ENCODE results near the gene NUP50.
A peak's percentile ranks its signal among the peaks of the same experiment; 100 is the strongest.
"Not testable (repeated sequence)": the region's sequence is repeated elsewhere in the genome, so short reads cannot be mapped to it uniquely, and the experiment has no call there.

The NUP50 gene

DNA sequence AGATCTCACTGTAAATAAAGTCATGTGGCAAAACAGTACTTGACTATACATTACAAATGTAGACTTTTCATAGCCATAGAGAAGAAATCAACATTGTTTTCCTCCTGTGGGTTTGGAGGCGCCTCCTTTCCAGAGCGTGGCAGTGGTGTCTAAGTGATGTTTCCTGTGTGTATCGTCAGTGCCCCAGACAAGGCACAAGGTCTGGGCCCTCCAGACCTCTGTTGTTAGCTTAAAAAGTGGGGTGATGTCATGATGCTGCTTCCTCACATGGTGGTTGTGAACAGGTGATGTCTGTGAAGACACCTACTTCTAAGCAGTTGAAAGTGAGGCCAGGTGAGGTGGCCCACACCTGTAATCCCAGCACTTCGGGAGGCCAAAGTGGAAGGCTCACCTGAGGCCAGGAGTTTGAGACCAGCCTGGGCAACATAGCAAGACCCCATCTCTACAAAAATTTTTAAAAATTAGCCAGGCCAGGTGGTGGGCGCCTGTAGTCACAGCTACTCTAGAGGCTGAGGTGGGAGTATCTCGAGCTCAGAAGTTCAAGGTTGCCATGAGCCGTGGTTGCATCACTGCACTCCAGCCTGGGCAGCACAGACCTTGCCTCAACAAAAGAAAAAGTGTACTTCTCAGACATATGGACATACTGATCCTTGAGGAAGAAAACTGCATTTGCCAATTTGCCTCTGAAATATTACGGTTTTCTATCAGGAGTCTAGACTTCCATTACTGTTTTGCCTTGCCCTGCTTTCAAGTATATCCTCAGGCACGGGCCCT, 15.7 kb downstream of the NUP50 start:
- Mint-ChIP-seq H3K27ac (peak overlapping the region; percentile 61), H3K4me3 (no peak overlapping the region), H3K4me1 (peaks cover 35% of the 10 kb centered on the region), H3K36me3 (peaks cover 100% of the 10 kb centered on the region), H3K9me3 (no peaks in the 10 kb centered on the region)
- DNase-seq (ENCODE audit: low spot score in 2 of 2) (no peak), ATAC-seq (peak; percentile 55)

DNA sequence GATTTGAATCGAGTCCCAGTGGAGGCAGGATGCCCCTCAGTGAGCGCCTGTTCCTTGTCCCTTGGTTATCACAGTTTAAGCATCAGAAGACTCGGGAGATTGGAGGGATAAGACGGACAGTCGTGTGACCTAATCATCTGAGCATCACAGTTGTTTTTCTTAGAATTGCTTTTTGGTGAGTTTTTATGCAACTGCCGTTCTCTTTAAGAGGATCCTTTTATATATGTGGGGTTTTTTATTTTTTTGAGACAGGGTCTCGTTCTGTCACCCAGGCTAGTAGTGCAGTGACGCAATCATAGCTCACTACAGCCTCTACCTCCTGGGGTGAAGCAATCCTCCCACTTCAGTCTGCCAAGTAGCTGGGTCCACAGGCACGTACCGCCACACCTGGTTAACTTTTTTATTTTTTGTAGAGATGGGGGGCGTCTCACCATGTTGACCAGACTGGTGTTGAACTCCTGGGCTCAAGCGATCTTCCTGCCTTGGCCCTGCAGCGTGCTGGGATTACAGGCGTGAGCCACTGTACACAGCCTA, 16.5 kb downstream of the NUP50 start:
- H3K27ac Mint-ChIP-seq: peak overlapping the region; percentile 61
- no peaks in the 10 kb centered on the region for H3K9me3 Mint-ChIP-seq
- ATAC-seq: no peak
- peaks cover 100% of the 10 kb centered on the region for H3K36me3 Mint-ChIP-seq
- H3K4me1 Mint-ChIP-seq: peaks cover 37% of the 10 kb centered on the region
- H3K4me3 Mint-ChIP-seq: no peak overlapping the region
- DNase-seq (ENCODE audit: low spot score in 2 of 2): no peak

DNA sequence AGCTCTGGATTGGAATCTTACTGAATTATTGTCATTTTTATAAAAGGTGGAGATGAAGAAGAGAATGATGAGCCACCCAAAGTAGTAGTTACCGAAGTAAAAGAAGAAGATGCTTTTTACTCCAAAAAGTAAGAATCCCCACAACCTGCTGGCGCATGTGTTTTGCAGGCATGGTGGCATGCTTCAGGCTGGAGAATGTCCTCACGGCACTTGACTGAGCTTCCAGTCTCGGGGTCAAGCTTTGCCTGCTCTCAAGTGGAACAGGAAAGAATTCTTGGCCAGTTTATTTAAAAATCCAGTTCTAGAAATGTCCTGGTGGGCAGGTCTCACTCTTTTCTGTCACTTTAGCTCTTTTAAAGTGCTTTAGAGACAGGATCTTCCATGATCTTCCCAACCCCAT, 17.5 kb downstream of the NUP50 start:
- Mint-ChIP-seq H3K36me3 (peaks cover 100% of the 10 kb centered on the region), H3K9me3 (no peaks in the 10 kb centered on the region), H3K4me3 (no peak overlapping the region), H3K27ac (no peak overlapping the region), H3K4me1 (peaks cover 40% of the 10 kb centered on the region)
- ATAC-seq (no peak), DNase-seq (ENCODE audit: low spot score in 2 of 2) (no peak)

DNA sequence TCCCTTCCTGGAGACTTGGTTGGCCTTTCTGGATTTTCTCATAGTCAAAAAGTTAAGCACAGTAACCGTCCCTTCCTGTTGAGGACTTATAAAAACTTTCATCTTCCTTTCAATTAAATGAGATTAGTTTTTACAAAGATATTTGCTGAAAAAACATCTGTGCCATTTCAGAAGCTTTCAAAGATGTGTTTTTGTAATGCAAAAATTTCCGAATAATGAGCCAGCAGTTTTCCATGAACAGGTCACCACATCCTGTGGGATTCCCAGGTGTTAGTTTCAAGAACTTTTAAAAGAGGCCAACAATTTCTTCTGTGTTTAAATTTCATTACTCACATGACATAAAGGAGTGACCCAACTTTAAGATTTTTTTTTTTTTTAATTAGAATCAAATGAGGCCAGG, 18.0 kb downstream of the NUP50 start:
- no peaks in the 10 kb centered on the region for H3K9me3 Mint-ChIP-seq
- H3K4me1 Mint-ChIP-seq: peaks cover 39% of the 10 kb centered on the region
- DNase-seq (ENCODE audit: low spot score in 2 of 2) (no peak), ATAC-seq (no peak)
- peaks cover 100% of the 10 kb centered on the region for H3K36me3 Mint-ChIP-seq
- no peak overlapping the region for H3K4me3 Mint-ChIP-seq
- no peak overlapping the region for H3K27ac Mint-ChIP-seq

DNA sequence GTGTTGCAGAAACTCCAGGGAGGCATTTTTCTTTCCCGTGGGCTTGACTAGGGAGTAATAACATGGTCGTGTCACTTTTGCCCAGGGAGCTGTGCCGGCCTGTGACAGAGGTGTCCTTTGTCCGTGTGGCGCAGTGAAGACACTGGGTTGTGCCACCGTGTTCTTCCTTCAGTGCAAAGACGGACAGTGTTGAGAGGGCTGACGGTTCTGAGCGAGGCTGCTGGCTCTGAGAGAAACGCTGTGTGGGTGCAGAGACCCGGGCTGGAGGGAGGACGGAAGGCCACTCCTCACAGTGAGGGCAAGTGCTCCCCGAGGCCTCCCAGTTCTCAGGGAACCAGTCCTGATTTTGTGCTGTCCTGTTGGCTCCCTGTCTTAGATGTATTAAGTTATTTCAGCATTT, 20.2 kb downstream of the NUP50 start:
- no peak for DNase-seq (ENCODE audit: low spot score in 2 of 2)
- peaks cover 31% of the 10 kb centered on the region for H3K4me1 Mint-ChIP-seq
- no peak for ATAC-seq
- H3K4me3 Mint-ChIP-seq: no peak overlapping the region
- H3K36me3 Mint-ChIP-seq: peaks cover 100% of the 10 kb centered on the region
- H3K27ac Mint-ChIP-seq: no peak overlapping the region
- H3K9me3 Mint-ChIP-seq: no peaks in the 10 kb centered on the region

DNA sequence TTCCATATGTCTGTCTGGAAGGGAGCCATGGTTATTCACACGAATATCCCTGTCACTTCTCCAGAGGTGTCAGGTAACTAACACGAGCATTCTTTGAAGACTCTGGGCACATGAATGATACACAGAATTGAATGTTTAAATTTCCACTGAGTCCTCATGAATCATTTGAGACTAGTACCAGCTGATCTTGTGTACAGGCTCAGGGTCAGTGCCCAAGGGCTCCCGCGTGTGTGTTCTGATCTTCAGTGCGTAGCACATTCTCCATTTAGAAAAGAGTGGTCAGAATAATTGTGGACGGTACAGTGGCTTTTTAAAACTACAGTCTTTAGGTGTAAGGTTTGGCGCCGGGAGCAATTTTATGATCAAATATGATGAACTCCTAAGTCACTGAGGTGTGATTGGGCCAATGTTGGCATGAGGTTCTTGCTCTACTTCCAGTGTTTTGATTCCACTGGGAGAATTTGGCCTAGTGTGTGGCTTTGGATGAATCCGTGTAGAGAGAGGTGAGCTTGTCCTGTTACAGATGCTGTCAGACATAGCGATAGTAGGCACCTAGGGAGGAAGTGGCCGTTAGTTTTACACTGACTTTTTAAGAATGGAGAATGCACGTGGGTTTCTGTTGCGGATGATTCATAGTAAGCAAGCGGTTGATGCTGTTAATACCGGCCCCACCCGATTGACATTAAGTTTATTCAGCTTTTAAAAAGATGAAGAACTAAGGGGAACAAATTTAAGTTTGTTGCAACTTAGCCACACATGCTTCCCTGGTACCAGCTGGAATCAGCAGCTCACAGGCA, 22.2 kb downstream of the NUP50 start:
- Mint-ChIP-seq H3K36me3 (peaks cover 84% of the 10 kb centered on the region), H3K4me3 (no peak overlapping the region), H3K9me3 (no peaks in the 10 kb centered on the region), H3K4me1 (peaks cover 25% of the 10 kb centered on the region), H3K27ac (peak overlapping the region; percentile 60)
- DNase-seq (ENCODE audit: low spot score in 2 of 2) (no peak), ATAC-seq (peak; percentile 90)

DNA sequence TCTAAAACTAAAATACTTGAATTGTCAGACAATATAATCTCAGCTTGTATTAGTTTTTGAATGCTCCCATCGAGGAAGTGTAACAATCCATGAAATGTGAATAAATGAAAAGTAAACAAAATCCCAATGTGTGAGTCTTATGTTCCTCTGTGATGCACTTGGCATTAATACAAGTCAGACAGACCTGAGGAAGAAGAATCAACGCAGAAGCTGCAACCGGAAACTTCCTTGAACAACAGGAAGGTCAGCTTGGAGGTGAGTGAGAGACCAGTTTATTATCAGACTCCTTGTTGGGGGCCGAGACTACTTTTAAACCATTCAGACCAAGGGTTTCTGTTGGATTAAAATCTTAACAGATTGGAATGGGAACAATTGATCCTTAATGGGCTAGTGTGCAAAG, 24.2 kb downstream of the NUP50 start:
- H3K9me3 Mint-ChIP-seq: no peaks in the 10 kb centered on the region
- peak overlapping the region; percentile 26 for H3K27ac Mint-ChIP-seq
- no peak for DNase-seq (ENCODE audit: low spot score in 2 of 2)
- H3K4me3 Mint-ChIP-seq: no peak overlapping the region
- peaks cover 20% of the 10 kb centered on the region for H3K4me1 Mint-ChIP-seq
- peaks cover 65% of the 10 kb centered on the region for H3K36me3 Mint-ChIP-seq
- ATAC-seq: no peak

DNA sequence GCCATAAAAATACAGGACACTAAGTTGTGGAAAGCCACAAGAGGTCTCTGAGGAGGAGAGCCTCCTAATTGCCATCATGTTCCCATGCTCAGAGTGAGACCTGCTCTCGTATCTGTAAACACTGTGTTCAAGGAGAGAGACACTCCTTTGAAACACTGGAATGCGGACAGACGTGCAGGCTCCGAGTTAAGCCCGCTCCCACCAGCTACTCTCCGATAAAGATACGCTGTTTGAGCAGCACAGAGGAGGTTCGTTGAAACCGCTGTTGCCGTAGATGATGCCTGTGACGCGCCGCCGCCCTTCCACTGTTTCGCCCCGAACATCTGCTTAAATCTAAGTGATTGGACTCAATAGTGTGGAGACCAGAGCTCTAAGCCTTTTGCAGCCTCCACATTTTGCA, 25.1 kb downstream of the NUP50 start:
- no peak overlapping the region for H3K27ac Mint-ChIP-seq
- H3K4me3 Mint-ChIP-seq: no peak overlapping the region
- no peak for DNase-seq (ENCODE audit: low spot score in 2 of 2)
- H3K9me3 Mint-ChIP-seq: no peaks in the 10 kb centered on the region
- H3K36me3 Mint-ChIP-seq: peaks cover 56% of the 10 kb centered on the region
- H3K4me1 Mint-ChIP-seq: peaks cover 16% of the 10 kb centered on the region
- no peak for ATAC-seq

DNA sequence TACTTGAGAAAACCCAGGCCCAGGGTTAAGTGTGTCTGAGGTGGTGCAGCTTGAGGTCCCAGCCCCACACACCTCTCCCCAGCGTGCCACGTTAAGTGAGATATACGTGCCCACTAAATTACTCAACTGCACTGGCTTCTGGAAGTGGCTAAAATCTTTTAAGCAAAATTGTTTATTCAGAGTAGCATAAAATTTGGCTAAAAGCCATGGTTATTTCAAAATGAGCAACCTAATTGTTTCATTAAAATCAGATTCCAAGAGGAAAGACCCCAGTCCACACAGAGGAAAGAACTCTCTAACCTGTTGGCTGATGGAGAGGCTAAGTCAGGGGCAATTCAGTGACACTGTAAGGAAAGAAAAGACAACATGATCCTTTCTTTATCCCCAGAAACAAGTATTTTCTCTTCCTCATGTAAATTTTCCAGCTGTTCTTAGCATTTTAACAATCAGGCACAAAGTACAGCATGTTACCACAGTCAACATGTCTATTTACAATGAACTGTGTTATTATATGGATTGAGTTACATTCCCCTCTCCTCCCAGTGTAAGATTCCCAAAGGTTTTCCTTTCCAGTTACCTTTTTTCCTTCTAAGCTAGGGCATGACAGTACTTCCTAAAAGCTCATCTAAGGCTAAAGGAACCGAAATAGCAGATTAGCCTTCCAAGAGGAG, 26.6 kb downstream of the NUP50 start:
- Mint-ChIP-seq H3K9me3 (no peaks in the 10 kb centered on the region), H3K4me3 (no peak overlapping the region), H3K36me3 (peaks cover 40% of the 10 kb centered on the region), H3K27ac (no peak overlapping the region), H3K4me1 (peaks cover 11% of the 10 kb centered on the region)
- DNase-seq (ENCODE audit: low spot score in 2 of 2) (no peak), ATAC-seq (no peak)

DNA sequence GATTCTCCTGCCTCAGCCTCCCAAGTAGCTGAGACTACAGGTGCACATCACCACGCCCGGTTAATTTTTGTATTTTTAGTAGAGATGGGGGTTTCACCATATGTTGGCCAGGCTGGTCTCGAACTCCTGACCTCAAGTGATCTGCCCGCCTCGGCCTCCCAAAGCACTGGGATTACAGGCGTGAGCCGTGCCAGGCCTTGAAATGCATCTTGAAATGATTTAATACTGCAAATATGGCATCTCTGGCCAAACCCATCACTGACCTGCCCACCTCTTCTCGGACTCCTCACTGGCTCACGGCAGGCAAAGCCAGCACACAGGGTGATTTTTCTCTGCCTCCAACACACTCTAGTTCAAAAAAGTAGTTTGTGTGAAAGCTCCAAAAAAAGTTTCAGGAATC, 28.0 kb downstream of the NUP50 start:
- H3K4me3 Mint-ChIP-seq; H3K9me3 Mint-ChIP-seq; DNase-seq (ENCODE audit: low spot score in 2 of 2); H3K4me1 Mint-ChIP-seq; ATAC-seq: not testable (repeated sequence)
- peak overlapping the region; percentile 50 for H3K27ac Mint-ChIP-seq
- H3K36me3 Mint-ChIP-seq: peaks cover 36% of the 10 kb centered on the region

DNA sequence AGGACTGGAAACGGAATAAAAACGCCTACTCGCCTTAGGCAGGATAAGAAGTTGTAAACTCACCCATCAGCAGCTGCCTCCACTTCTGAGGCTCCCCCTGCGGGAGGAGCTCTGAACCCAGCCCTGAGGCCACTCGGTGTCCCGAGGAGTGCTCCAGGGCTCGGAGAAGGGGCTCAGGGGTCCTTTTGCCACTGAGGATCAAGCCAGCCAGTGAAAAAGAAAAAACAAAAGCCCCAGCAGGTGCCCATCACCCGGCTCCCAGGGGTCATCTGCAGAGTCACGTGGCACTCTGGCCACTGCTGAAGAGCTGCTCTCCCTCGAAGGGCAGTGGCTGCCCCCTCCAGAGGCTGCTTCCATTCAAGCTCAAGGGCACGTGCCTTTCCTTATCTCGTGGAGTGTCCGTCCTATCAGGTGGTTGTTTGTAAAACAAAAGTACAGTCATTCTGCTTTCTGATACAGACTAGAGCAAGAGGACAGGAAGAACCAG, 29.0 kb downstream of the NUP50 start:
- Mint-ChIP-seq H3K4me1 (no peaks in the 10 kb centered on the region), H3K27ac (peak overlapping the region; percentile 50), H3K9me3 (no peaks in the 10 kb centered on the region), H3K4me3 (no peak overlapping the region), H3K36me3 (peaks cover 26% of the 10 kb centered on the region)
- ATAC-seq (no peak), DNase-seq (ENCODE audit: low spot score in 2 of 2) (no peak)

DNA sequence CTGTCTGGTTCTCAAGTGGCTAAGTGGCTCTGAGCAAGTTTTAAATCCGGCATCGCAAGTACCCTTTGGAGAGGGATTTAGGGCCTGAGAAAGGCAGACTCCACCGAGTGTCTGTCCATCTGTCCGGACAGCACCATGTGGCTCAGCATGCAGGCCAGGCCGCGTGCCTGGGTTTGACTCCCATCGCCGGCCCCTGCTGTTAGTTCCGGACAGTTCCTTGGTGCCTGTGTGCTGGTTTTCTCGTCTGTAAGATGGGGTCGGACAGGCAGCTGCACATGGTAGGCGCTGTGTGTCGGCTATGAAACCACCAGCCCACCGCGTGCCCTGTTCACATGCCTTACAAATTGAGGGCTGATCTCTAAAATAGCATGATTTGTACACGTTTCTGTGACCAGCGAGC, 31.0 kb downstream of the NUP50 start:
- ATAC-seq: no peak
- Mint-ChIP-seq H3K27ac (no peak overlapping the region), H3K9me3 (no peaks in the 10 kb centered on the region), H3K36me3 (peaks cover 26% of the 10 kb centered on the region), H3K4me3 (no peak overlapping the region), H3K4me1 (no peaks in the 10 kb centered on the region)
- DNase-seq (ENCODE audit: low spot score in 2 of 2): no peak

DNA sequence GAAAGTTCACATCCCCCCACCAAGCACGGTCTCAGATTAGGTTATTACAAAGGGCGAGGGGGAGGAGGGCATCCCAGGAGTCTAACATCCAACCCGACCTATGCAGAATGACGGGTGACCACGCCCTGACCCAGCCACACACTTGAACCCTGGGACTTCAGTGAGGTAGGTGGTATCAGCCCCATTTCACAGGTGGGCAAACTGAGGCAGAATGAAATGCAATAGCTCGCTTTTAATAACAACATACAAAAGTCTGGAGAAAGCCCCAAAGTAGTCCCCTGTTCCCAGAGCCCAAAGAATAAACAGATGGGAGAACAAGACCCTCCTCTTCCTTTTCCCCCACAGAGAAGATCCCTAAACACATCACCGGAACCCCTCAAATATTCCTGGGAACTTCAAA, 31.9 kb downstream of the NUP50 start:
- ATAC-seq (no peak), DNase-seq (ENCODE audit: low spot score in 2 of 2) (no peak)
- no peak overlapping the region for H3K4me3 Mint-ChIP-seq
- H3K4me1 Mint-ChIP-seq: no peaks in the 10 kb centered on the region
- H3K27ac Mint-ChIP-seq: no peak overlapping the region
- H3K36me3 Mint-ChIP-seq: peaks cover 27% of the 10 kb centered on the region
- H3K9me3 Mint-ChIP-seq: no peaks in the 10 kb centered on the region

DNA sequence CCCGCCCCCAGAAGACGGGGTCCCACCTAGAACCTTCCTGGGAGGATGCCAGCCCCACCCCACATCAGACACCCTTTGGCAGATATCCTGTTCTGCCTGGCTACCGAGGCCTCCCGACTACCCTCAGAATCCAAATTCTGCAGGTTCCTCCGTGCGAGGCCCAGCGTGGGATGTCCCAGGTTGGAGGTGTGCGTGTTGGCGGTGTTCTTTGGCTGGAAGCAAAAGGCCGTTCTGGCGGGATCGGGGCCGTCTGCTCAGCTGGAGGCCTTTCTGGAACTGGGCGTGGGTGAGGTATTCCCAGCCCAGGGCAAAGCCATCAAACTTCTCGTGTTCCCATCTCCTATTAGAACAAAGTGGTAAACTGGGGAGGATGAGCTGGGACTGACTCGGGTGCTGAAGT, 32.6 kb downstream of the NUP50 start:
- no peak overlapping the region for H3K4me3 Mint-ChIP-seq
- no peak for DNase-seq (ENCODE audit: low spot score in 2 of 2)
- no peak for ATAC-seq
- H3K27ac Mint-ChIP-seq: no peak overlapping the region
- peaks cover 27% of the 10 kb centered on the region for H3K36me3 Mint-ChIP-seq
- no peaks in the 10 kb centered on the region for H3K4me1 Mint-ChIP-seq
- no peaks in the 10 kb centered on the region for H3K9me3 Mint-ChIP-seq

DNA sequence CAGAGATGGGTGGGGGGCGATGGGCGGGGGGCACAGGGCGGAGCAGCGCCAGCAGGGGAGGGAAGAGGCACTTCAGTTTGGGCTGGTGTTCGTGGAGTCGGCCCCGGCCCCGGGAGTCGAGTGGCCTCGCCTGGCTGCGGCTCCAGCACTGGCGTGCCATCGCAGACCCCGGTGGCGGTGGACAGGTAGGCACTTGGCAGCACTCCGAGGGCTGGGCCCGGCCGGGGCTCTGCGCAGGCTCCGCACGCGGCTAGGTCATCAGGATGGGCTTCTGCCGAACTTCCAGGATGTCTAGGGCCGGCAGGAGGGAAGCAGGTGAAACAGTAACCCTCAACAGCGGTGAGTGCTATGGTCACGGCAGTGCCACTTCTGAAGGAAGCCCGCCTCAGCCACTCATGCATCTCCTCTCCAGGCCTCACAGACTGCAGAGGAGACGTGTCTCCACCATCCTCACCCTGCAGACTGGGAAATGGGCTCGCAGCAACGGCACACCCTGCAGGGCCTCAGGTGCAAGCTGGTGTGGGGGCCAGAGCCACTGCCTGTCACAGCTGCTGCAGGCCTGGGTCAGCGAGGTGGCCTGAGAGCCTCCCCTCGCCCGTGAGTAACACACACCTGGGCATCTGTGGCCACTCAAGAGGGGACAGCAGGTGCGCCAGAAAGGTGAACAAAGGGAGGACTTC, 33.3 kb downstream of the NUP50 start:
- ATAC-seq (no peak), DNase-seq (ENCODE audit: low spot score in 2 of 2) (no peak)
- H3K9me3 Mint-ChIP-seq: no peaks in the 10 kb centered on the region
- H3K4me3 Mint-ChIP-seq: no peak overlapping the region
- no peaks in the 10 kb centered on the region for H3K4me1 Mint-ChIP-seq
- no peak overlapping the region for H3K27ac Mint-ChIP-seq
- H3K36me3 Mint-ChIP-seq: peaks cover 27% of the 10 kb centered on the region

All from stimulated activated effector memory CD8-positive, alpha-beta T cell treated with anti-CD3 and anti-CD28 coated beads, Interleukin-12 subunit alpha, Interleukin-12 subunit beta, amount 100 ng/mL, for 72 hours (primary cell).